Prostate gland (tissue), 1 donor: ENCODE data around the gene STAMBPL1.

ENCODE experiments used
- POLR2A ChIP-seq: fragments of 450-650 bp; IDR thresholded peaks from one replicate; pipeline ENCODE4 v1.6.1; 2016; ENCODE audit warnings: antibody characterized with exemption, mild to moderate bottlenecking
- POLR2AphosphoS5 ChIP-seq: sonication (generic); formaldehyde crosslinking; IDR thresholded peaks from one replicate; pipeline ENCODE4 v1.6.1; 2017; ENCODE audit warnings: antibody characterized with exemption

DNA sequence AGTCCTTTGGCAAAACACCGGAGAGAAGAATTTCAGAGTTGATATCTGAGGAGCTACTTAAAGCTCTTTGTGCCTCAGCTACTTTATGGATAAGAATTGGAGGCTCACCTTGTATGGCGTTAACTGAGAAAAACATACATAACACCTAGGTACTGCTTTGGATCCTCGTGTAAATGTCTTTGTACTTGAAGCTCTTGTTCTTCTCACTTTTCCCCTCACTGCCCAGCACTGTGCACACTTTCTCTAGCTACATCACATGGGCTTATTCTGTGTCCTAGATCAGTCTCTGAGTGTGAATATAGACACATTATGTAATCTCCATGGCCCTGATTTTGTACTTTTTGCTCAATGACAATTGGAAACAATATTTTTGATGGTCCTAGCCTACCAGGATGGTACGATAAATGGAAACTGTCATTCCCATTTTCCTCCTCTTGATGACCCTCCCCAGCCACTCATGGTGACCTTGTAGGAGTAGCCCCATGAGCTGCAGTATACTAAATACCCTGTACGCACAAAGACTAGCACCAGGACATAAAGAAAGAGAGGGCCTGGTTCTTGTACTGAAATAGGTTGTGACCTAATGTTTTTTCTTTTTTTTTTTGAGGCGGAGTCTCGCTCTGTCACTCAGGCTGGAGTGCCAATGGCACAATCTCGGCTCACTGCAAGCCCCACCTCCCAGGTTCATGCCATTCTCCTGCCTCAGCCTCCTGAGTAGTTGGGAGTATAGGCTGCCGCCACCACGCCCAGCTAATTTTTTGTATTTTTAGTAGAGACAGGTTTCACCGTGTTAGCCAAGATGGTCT, 22.1 kb downstream of the STAMBPL1 start:
- TF ChIP-seq POLR2A (no peak), POLR2AphosphoS5 (no peak)
